NCI-H510A (cell line): ENCODE results near the gene HLA-A.
"Not testable (repeated sequence)": the region's sequence is repeated elsewhere in the genome, so short reads cannot be mapped to it uniquely, and the experiment has no call there.

Experiments used
- DNase-seq: peaks from one replicate; lab custom pipeline; 2025; lab: John Stamatoyannopoulos, UW

The HLA-A gene

DNA sequence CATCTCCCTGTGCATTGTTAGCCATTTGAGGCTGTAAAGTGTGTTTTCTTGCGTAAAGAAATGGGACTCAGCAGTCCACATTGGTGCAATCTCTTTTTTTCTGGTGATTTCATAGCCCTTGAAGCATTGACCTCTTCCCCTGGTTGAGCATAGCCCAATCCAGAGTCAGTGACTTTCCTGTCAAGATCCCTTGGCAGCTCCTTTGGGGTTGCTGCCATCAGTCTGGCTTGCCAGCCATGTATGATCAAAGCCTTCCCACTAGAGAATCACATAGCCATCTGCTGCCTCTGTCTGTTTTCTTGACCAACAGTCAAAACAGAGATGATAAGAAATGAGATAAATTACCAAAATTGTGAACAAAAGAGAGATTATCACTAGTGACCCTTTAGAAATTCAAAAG, 19.6 kb downstream of the HLA-A start:
- DNase-seq, result no peak

- DNase-seq, result not testable (repeated sequence)
These were observed 21.4 kb downstream of the HLA-A start for GRCh38 chr6:29963697-29964096.

DNA sequence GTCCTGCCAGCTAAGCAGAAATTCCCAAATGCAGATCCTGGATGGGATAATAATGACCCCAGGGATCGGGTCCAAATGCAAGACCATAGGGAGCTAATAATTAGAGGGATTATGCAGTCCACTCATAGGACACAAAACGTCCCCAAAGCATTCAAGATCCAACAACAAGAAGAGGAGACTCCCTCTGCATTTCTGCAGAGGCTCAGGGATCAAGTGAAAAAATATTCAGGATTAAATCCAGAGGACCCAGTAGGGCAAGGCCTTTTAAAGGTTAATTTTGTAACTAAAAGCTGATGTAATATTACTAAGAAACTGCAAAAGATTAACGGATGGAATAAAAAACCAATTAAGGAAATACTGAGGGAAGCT, 22.2 kb downstream of the HLA-A start:
- no peak for DNase-seq

DNA sequence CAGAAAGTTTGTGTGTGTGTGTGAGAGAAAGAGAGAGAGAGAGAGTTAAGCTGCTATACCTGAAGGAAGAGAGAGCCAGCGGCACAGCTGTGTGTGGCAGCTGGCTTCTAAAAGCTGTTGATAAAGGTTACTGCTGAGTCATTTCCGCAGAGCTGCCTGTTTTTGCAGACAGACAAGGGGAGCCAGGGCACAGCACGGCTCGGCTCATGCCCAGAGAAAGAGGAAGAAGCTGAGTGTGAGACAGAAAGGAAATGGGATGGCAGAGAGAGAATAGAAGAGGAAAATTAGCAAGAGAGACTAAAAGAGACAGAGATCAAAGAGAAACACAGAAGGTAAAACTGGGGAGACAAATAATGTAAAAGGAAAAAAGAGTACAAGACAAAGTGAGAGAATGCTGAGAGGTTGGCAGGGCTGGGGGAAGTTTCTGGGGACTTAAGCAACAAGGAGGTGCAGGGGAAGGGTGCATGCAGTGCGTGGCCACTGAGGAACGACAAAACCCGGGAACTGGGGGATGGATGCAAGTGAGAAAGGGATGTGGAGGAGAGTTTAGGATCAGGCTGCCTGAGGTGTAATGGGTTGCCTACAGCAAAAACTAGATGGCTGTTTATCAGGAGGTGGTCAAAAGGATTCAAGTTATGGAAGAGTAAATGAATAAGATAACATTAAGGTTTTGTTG, 22.7 kb downstream of the HLA-A start:
- DNase-seq, result peak; percentile 88

DNA sequence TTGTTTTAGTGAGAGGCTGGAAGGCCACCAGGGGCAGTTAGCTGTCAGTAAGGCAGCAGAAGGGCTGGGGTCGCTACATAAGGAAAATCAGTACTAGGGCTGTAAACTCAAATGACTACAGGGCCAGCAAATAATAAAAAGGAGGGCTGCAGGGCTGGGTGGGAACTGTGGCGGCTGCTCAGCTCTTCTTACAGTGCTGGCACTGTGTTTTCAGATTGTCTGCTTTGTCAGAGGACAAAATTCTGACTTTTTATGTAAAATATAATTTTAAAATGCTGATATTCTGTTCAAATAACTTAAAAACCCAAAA, 23.2 kb downstream of the HLA-A start:
- DNase-seq, result no peak

GRCh38 chr6:29965873-29966601, 23.7 kb downstream of the HLA-A start:
- DNase-seq, result peak; percentile 85

- peak; percentile 65 for DNase-seq
These were observed 25.2 kb downstream of the HLA-A start for GRCh38 chr6:29967379-29968010.

GRCh38 chr6:29968130-29968529, 25.8 kb downstream of the HLA-A start:
- DNase-seq, result no peak

- DNase-seq, result no peak
These were observed 26.6 kb downstream of the HLA-A start for GRCh38 chr6:29968905-29969304.

DNA sequence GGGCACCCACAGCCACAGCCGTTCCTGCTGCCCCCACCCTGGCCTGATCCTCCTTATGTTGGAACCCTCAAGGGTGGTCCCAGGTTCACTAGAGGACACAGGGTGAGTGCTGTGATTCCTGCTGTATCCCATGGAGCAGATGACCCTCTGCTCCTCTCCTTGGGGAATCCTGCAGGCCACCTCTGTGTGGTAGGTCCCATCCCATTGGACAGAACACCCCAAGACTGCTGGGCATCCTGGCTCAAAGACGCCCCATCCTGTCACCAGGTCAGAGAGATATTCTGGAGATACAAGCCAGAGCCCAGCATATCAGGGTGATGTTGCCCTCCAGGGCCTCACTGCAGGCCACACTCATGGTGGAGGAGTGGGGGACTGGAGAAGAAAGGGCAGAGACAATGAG, 28.4 kb downstream of the HLA-A start:
- no peak for DNase-seq

DNA sequence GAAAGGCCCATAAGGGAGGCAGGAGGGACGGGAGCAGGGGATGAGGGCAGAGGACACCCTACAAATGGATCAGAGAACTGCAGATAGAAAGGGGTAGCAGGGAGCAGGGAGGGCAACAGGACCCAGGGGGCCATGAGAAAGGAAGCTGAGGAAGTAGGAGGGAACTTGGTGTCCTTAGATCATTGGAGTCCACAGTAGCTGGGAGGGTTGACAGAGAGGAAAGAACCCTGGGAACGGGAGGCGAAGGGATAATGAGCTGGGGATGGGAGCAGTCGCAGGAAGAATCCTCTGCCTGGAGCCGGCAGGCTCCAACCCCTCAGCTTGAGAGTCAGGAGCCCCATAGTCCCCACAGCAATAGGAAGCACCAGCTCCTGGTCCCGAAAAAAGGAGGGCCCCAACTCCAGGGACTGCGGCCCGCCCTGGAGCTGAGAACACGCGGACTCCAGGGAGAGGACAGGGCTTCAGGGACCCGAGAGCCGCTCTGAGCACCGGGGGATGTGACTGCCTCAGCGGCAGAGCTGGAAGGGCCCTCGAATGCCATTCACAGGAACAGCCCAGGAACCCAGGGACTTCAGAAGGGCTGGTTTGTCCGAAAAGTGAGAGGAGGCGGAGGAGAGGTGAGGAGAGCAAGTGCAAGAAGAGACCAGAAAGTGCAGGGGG, 32.7 kb downstream of the HLA-A start:
- no peak for DNase-seq

GRCh38 chr6:29975561-29975907, 33.2 kb downstream of the HLA-A start:
- DNase-seq, result no peak

DNA sequence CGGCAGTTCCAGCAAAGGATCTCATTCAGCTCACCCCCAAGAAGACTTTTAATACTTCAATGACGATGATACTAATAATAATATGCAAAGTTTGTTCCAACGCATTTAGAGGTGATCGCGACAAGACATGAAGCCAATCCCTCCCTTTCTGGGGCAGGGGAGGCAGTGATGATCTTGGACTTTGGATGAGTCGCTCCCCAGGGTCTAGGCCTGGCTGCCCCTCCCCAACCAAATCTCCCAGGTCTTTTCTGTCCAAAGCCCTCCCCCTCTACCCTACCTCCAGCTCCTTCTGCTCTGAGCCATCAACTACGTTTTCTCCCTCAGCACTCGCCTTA, 33.9 kb downstream of the HLA-A start:
- DNase-seq, result no peak

- DNase-seq, result peak; percentile 44
These were observed 34.5 kb downstream of the HLA-A start for GRCh38 chr6:29976588-29977424.

DNA sequence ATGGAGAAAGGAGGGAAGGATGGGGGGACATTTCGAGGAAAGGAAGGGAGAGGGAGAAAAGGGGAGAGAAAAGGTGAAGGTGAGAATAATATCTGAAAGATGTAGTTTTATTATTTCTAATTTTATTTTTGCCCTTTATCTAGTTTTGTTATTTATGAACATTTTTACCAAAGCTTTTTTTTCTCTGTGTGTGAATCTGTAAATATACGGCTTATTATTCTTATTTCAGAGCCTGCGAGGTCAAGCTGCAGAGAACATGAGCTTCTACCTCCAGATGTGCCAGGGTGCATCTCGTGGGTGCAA, 35.0 kb downstream of the HLA-A start:
- DNase-seq, result no peak

DNA sequence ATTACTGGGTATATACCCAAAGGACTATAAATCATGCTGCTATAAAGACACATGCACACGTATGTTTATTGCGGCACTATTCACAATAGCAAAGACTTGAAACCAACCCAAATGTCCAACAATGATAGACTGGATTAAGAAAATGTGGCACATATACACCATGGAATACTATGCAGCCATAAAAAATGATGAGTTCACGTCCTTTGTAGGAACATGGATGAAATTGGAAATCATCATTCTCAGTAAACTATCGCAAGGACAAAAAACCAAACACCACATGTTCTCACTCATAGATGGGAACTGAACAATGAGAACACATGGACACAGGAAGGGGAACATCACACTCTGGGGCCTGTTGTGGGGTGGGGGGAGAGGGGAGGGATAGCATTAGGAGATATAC, 37.7 kb downstream of the HLA-A start:
- DNase-seq, result not testable (repeated sequence)

- DNase-seq, result no peak
These were observed 38.2 kb downstream of the HLA-A start for GRCh38 chr6:29980511-29980910.

DNA sequence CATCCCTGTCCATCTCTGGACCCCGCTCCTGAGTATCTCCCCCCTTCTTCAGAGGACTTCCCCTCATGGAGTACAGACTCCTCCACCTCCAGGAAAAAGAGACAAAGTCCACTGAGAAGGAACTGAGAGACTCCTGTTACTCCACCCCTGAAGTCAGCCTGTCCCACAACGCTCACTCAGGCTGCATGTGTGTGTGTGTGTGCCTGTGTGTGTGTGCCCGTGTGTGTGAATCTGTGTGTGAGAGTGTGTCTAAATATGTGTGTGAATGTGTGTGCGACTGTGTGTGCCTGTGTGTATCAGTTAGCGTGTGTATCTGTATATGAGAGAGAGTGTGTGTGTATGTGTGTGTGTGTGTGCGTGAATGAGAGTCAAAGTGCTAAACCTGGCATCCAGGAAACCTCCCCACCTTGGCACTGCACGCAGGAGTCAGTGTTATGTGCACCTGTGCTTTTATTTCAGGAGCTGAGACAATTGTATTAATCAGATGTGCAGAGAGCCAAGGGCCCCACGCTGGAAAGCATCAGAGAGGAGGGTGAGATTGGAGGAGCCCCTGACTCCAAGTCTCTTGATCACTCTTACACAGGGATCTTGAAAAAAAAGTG, 39.0 kb downstream of the HLA-A start:
- no peak for DNase-seq

GRCh38 chr6:29982097-29982496, 39.8 kb downstream of the HLA-A start:
- DNase-seq, result no peak

- DNase-seq, result no peak
These were observed 41.9 kb downstream of the HLA-A start for GRCh38 chr6:29984232-29984631.

- DNase-seq, result no peak
These were observed 42.7 kb downstream of the HLA-A start for GRCh38 chr6:29984992-29985391.

GRCh38 chr6:29986179-29986781, 43.9 kb downstream of the HLA-A start:
- DNase-seq, result no peak
